ENCODE data around the gene LCN2. TPM values are rescaled to one million over a fixed set of nuclear protein-coding genes. Genes with fewer than 3 reads are reported as not detected.
A peak's percentile ranks its signal among the peaks of the same experiment; 100 is the strongest.
"Not testable (repeated sequence)": the region's sequence is repeated elsewhere in the genome, so short reads cannot be mapped to it uniquely, and the experiment has no call there.

The LCN2 gene
- total RNA-seq, 1 experiment from 2014 or later, result 13.5 TPM

GRCh38 chr9:128124873-128125579, 24.2 kb upstream of the LCN2 start:
- peak; percentile 75 for DNase-seq (ENCODE audit: low spot score)

DNA sequence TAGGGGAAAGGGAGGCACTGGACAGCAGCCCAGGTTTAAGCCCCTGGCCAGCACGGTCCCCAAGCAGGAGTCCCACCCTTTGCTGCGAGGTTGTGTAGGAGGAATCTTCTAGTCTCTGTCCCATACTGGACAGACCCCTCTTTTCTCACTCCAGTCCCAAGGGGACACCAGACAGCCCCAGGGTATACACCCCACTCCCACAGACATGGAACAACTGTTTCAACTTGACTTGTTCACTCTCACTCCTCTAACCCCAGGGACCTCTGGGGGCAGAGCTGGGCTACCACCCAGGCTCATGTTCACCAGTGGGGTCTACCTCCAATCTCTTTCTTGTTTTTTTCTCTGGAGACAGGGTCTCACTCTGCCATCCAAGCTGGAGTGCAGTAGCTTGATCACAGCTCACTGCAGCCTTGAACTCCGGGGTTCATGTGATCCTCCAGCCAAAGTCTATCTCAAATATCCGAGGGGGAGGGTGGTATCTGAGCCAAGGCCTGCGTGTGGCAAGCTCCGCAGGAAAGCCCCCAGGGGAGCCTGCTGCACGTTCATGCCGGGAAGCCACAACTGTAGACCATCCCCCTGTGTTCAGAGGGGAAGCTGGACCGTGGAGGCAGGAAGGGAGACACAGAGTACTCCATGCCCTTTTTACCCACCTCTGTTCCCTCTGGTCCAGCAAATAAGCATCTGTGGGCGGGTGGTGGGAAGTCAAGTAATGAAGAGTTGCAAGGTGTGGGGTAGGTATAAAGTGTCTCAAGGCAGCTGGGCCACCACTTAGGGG, 23.5 kb upstream of the LCN2 start:
- no peak for DNase-seq (ENCODE audit: low spot score)
- in situ Hi-C loops (cut with HindIII; ENCODE audit: low sequenced_read_pairs), result no loop called here

More at GRCh38 chr9:128124873-128125579, 24.2 kb upstream of the LCN2 start:
- in situ Hi-C loops (cut with HindIII; ENCODE audit: low sequenced_read_pairs), result no loop called here

GRCh38 chr9:128127568-128127989, 21.7 kb upstream of the LCN2 start, which contains the start of gene PTGES2:
Gene PTGES2, minus strand, starts transcription at chr9:128127729. Its CDS starts 12 bp downstream, at chr9:128127717.
- DNase-seq (ENCODE audit: low spot score), result peak; percentile 82
- in situ Hi-C loops (cut with HindIII; ENCODE audit: low sequenced_read_pairs), result no loop called here

GRCh38 chr9:128127990-128128835, 21.0 kb upstream of the LCN2 start:
- peak; percentile 94 for DNase-seq (ENCODE audit: low spot score)
- in situ Hi-C loops (cut with HindIII; ENCODE audit: low sequenced_read_pairs), result no loop called here

DNA sequence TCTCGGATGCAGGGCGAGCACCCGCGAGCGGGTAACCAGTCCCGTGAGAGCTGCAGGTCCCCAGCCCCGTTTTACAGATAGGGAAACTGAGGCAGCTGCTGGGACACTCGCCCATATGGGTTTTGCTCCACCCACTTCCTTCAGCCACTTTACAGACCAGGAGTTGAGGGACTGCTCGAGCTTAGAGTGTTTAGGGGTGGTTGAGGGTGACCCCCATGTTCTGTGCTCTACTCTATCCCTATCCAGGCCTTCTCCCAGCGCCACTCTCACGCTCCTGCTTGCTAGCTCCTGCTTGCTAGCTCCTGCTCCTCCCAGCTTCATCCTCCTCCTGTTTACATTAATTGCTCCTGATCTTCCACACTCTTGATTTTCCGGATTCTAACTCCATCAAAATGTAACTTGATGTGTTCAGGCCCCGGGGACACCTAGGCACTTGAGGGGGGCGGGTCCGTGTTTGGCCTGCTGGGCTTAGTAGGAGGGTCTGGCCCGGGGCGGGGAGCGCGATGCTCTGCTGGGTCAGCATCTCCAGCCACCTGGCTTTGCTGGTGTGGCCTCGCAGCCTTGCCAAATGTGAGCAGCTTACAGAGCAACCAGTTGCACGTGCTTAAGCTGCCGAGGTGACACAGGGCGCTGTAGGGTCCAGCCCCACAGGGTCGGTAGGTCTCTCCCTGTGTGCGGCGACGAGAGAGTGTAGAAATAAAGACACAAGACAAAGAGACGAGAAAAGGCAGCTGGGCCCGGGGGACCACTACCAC, 20.2 kb upstream of the LCN2 start:
- in situ Hi-C loops (cut with HindIII; ENCODE audit: low sequenced_read_pairs), result no loop called here

GRCh38 chr9:128129976-128130590, 19.2 kb upstream of the LCN2 start:
- in situ Hi-C loops (cut with HindIII; ENCODE audit: low sequenced_read_pairs), result not testable (repeated sequence)

More for the DNA sequence above, 20.2 kb upstream of the LCN2 start:
- peak; percentile 37 for DNase-seq (ENCODE audit: low spot score)

GRCh38 chr9:128130651-128131050, 18.6 kb upstream of the LCN2 start:
- in situ Hi-C loops (cut with HindIII; ENCODE audit: low sequenced_read_pairs); DNase-seq (ENCODE audit: low spot score): not testable (repeated sequence)

More at GRCh38 chr9:128129976-128130590, 19.2 kb upstream of the LCN2 start:
- not testable (repeated sequence) for DNase-seq (ENCODE audit: low spot score)

DNA sequence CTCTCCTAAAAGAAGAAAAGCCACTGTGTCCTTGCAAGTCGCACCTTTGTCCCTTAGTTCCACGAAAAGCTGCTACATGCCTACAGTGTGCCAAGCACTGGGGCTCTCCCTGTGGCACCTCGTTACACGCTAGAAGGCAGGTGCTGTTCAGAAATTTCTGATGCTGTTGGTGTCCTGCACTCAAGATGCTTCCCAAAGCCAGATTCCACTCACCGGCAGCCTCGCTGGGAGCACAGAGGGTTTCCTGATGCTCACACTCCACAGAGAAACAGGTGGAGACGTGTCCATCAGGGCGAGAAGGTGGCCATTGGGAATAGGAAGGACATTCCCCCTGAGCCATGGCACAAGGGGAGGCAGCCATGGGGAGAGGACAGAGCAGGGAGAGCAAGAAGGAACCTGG, 17.9 kb upstream of the LCN2 start:
- DNase-seq (ENCODE audit: low spot score); in situ Hi-C loops (cut with HindIII; ENCODE audit: low sequenced_read_pairs): not testable (repeated sequence)

- DNase-seq (ENCODE audit: low spot score); in situ Hi-C loops (cut with HindIII; ENCODE audit: low sequenced_read_pairs): not testable (repeated sequence)
Observed at GRCh38 chr9:128132139-128132538, 17.1 kb upstream of the LCN2 start.

GRCh38 chr9:128135561-128135960, 13.7 kb upstream of the LCN2 start:
- DNase-seq (ENCODE audit: low spot score), result peak; percentile 24
- in situ Hi-C loops (cut with HindIII; ENCODE audit: low sequenced_read_pairs), result not testable (repeated sequence)

GRCh38 chr9:128136816-128137793, 12.1 kb upstream of the LCN2 start:
- DNase-seq (ENCODE audit: low spot score), result no peak
- in situ Hi-C loops (cut with HindIII; ENCODE audit: low sequenced_read_pairs), result no loop called here

DNA sequence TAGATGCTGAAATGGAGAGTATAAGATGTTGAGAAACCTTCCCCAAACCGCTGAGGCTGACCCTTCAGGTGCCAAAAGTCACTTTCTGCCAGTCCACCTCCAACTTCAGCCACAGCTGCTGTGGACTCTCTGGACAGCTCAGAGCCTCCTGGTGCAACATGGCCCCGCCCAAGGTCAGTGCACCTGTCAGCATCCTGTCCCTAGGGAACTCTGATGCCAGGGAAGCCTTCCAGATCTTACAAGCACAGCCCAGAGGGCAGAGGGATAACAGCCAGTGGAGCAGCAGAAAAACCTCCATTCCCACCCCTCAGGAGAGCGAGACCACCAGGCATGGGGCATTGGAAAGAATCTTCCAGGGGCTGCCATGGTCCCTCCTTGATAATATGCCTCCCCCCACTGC, 11.3 kb upstream of the LCN2 start:
- in situ Hi-C loops (cut with HindIII; ENCODE audit: low sequenced_read_pairs), result no loop called here
- no peak for DNase-seq (ENCODE audit: low spot score)

GRCh38 chr9:128139621-128140020, 9.6 kb upstream of the LCN2 start:
- DNase-seq (ENCODE audit: low spot score), result no peak
- in situ Hi-C loops (cut with HindIII; ENCODE audit: low sequenced_read_pairs), result no loop called here

DNA sequence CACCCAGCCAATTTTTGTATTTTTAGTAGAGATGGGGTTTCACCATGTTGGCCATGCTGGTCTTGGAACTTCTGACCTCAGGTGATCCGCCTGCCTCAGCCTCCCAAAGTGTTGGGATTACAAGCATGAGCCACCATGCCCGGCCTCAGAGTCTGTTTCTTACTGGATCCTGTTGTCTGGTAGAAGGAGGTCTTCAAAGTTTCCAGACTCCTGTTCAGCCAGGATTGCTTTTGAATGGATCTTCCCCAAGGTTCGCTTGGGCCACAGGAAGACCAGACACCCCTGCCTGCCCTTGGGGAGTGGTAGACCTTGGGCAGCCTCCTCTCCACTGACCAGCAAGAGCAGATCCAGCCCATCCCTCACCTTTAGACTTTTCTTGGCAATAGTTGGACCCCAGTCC, 7.6 kb upstream of the LCN2 start:
- DNase-seq (ENCODE audit: low spot score), result no peak

DNA sequence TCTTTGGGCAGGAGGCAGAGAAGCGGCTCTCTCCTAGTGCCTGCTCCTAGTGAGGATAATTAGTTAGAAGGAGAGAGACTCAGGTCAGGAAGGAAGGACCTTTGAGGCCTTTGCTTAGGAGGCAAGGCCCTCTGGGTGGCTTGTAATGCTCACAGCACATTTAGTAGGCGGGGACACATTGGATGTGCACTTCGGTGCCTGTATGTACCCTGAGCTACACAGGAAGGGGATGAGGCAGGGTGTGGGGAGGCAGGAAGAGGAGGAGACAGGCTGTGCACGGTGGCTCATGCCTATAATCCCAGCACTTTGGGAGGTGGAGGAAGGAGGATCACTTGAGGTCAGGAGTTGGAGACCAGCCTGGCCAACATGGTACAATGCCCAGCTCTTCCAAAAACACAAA, 7.2 kb upstream of the LCN2 start:
- no peak for DNase-seq (ENCODE audit: low spot score)
- in situ Hi-C loops (cut with HindIII; ENCODE audit: low sequenced_read_pairs), result no loop called here

More for the DNA sequence above, 7.6 kb upstream of the LCN2 start:
- in situ Hi-C loops (cut with HindIII; ENCODE audit: low sequenced_read_pairs), result no loop called here

GRCh38 chr9:128142596-128142995, 6.7 kb upstream of the LCN2 start:
- in situ Hi-C loops (cut with HindIII; ENCODE audit: low sequenced_read_pairs), result no loop called here

DNA sequence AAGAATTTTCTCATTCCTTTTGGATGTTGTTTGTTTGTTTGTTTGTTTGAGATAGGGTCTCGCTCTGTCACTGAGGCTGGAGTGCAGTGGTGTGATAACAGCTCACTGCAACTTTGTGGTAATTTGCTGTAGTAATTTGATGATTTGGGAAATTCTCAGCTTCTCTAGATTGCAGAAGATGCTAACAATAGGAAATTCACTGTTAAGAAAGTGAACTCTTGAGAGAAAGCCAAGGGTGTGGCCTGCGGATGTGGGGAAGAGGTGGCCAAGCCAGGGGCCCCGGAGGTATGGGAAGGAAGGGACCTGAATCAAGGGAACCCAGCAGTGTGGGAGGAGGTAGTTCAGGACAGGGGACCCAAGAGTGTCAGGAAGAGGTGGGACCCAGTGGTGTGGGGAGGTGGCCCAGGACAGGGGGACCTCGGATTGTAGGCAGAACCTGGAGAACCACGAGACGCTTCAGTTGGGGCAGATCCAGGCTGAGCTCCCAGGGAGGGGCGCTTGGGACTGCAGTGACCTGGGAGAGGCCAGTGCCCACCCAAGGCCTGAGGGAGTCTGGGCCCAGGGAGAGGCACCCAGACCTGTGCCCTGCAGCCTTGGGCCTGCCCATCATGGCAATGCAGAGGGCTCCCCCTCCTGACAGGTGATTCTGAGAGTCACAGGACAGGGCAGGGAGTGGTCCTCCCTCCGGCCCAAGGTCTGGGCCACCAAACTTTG, 5.6 kb upstream of the LCN2 start:
- in situ Hi-C loops (cut with HindIII; ENCODE audit: low sequenced_read_pairs), result no loop called here
- DNase-seq (ENCODE audit: low spot score), result no peak

More at GRCh38 chr9:128142596-128142995, 6.7 kb upstream of the LCN2 start:
- no peak for DNase-seq (ENCODE audit: low spot score)

Measured in G401 (cell line).